ENCODE data around the gene FANCG. TPM values are rescaled to one million over a fixed set of nuclear protein-coding genes. Genes with fewer than 3 reads are reported as not detected.
A peak's percentile ranks its signal among the peaks of the same experiment; 100 is the strongest.

FANCG gene
- total and polyA plus RNA-seq, 2 donors from 2014 or later: 13.5 to 13.8 TPM

- no peaks in the 10 kb centered on the region for H3K9me3 ChIP-seq (ENCODE audit: control insufficient read depth in 2 of 3, insufficient read depth in 1 of 3, low read length in 3 of 3)
- H3K27me3 ChIP-seq (ENCODE audit: control insufficient read depth, insufficient read depth, low read length): no peaks in the 10 kb centered on the region
- H3K27ac ChIP-seq (ENCODE audit: low read depth in 2 of 2, low read length in 2 of 2): no peak overlapping the region
- DNase-seq (no peak), FAIRE-seq (no peak)
- H3K4me1 ChIP-seq (ENCODE audit: control insufficient read depth in 2 of 3, insufficient read depth in 2 of 3, low read depth in 1 of 3, low read length in 3 of 3): peaks cover 11 to 20% (median 15%) of the 10 kb centered on the region in 3 donors
- H3K4me3 ChIP-seq (ENCODE audit: low read length in 3 of 3): no peak overlapping the region
- no peak for TF ChIP-seq CTCF (IDR thresholded peaks at IDR 0.05; ENCODE audit: borderline replicate concordance, extremely low read depth, insufficient read depth)
- no peak overlapping the region for H3K9ac ChIP-seq (ENCODE audit: low read length in 3 of 3)
- intact Hi-C loops (cut with DNase I): no loop called here
- peaks cover 8 to 38% (median 25%) of the 10 kb centered on the region in 3 donors for H3K36me3 ChIP-seq (ENCODE audit: control insufficient read depth in 2 of 3, insufficient read depth in 3 of 3, low read length in 3 of 3)
Measured at GRCh38 chr9:35104586-35104985, 24.8 kb upstream of the FANCG start.

- DNase-seq: no peak
- intact Hi-C loops (cut with DNase I): no loop called here
- H3K9ac ChIP-seq (ENCODE audit: low read length in 3 of 3): peak overlapping the region in 2 of 3 donors; percentile 72 to 100
- H3K27me3 ChIP-seq (ENCODE audit: control insufficient read depth, insufficient read depth, low read length): no peaks in the 10 kb centered on the region
- H3K4me3 ChIP-seq (ENCODE audit: low read length in 3 of 3): peak overlapping the region; percentile 83 to 99 (median 90)
- FAIRE-seq: no peak
- H3K9me3 ChIP-seq (ENCODE audit: control insufficient read depth in 2 of 3, insufficient read depth in 1 of 3, low read length in 3 of 3): no peaks in the 10 kb centered on the region
- H3K4me1 ChIP-seq (ENCODE audit: control insufficient read depth in 2 of 3, insufficient read depth in 2 of 3, low read depth in 1 of 3, low read length in 3 of 3): peaks cover 11 to 20% (median 15%) of the 10 kb centered on the region in 3 donors
- peaks cover 8 to 38% (median 25%) of the 10 kb centered on the region in 3 donors for H3K36me3 ChIP-seq (ENCODE audit: control insufficient read depth in 2 of 3, insufficient read depth in 3 of 3, low read length in 3 of 3)
- TF ChIP-seq CTCF (IDR thresholded peaks at IDR 0.05; ENCODE audit: borderline replicate concordance, extremely low read depth, insufficient read depth): no peak
- H3K27ac ChIP-seq (ENCODE audit: low read depth in 2 of 2, low read length in 2 of 2): peak overlapping the region; percentile 28 to 80
Measured at GRCh38 chr9:35103660-35104191, 24.0 kb upstream of the FANCG start.

GRCh38 chr9:35102769-35103659 lies 23.3 kb upstream of the FANCG start, which contains the start of gene STOML2:
TSS of gene STOML2 (minus strand) at chr9:35103131. CDS start at chr9:35103094, 37 bp downstream.
- H3K9ac ChIP-seq (ENCODE audit: low read length in 3 of 3): peak within 1 kb of the TSS; percentile 88 to 100 (median 93)

More at GRCh38 chr9:35102769-35103659, 23.3 kb upstream of the FANCG start, which contains the start of gene STOML2:
- H3K36me3 ChIP-seq (ENCODE audit: control insufficient read depth in 2 of 3, insufficient read depth in 3 of 3, low read length in 3 of 3): peaks cover 8 to 32% (median 21%) of the 10 kb centered on the region in 3 donors
- intact Hi-C loops (cut with DNase I): no loop called here
- H3K9me3 ChIP-seq (ENCODE audit: control insufficient read depth in 2 of 3, insufficient read depth in 1 of 3, low read length in 3 of 3): no peaks in the 10 kb centered on the region
- DNase-seq: peak; percentile 97 to 98 (median 98)
- TF ChIP-seq CTCF (IDR thresholded peaks at IDR 0.05; ENCODE audit: borderline replicate concordance, extremely low read depth, insufficient read depth): no peak
- peaks cover 11 to 20% (median 15%) of the 10 kb centered on the region in 3 donors for H3K4me1 ChIP-seq (ENCODE audit: control insufficient read depth in 2 of 3, insufficient read depth in 2 of 3, low read depth in 1 of 3, low read length in 3 of 3)
- peak within 1 kb of the TSS; percentile 80 to 82 for H3K27ac ChIP-seq (ENCODE audit: low read depth in 2 of 2, low read length in 2 of 2)
- FAIRE-seq: peak; percentile 53
- H3K4me3 ChIP-seq (ENCODE audit: low read length in 3 of 3): peak within 1 kb of the TSS; percentile 83 to 99 (median 90)
- no peaks in the 10 kb centered on the region for H3K27me3 ChIP-seq (ENCODE audit: control insufficient read depth, insufficient read depth, low read length)

All from kidney (tissue), 14 donors.